ENCODE measurements around the gene ZNF93.

- TF ChIP-seq CTCF (IDR thresholded peaks at IDR 0.05) = no peak
- no peak for TF ChIP-seq POLR2A (IDR thresholded peaks at IDR 0.05)
Measured at GRCh38 chr19:19914596-19914995, 13.8 kb downstream of the ZNF93 start.
